ENCODE data around the gene YJU2.
"Not testable (repeated sequence)": the region's sequence is repeated elsewhere in the genome, so short reads cannot be mapped to it uniquely, and the experiment has no call there.

YJU2 gene

DNA sequence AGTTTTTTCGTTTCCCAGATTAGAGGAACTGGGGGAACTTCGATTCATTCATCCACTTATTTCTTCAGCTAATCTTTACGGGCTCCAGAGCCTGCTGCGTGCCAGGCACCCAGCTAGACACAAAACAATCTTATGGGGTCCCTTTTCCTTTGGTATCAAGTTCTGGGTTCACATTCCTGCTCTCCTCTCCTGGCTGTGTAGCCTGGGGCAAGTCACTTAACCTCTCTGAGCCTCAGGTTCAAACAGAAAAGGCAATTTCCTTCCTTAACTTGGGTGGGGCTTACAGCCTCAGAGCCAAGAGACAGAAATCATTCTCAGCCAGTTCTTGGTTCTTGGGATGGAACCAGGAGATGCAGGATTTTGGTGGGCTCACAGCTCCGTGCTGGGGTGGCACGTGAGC is 38.1 kb downstream of the YJU2 start:
- no peak overlapping the region for H3K27ac ChIP-seq
- TF ChIP-seq, protein P1, sequence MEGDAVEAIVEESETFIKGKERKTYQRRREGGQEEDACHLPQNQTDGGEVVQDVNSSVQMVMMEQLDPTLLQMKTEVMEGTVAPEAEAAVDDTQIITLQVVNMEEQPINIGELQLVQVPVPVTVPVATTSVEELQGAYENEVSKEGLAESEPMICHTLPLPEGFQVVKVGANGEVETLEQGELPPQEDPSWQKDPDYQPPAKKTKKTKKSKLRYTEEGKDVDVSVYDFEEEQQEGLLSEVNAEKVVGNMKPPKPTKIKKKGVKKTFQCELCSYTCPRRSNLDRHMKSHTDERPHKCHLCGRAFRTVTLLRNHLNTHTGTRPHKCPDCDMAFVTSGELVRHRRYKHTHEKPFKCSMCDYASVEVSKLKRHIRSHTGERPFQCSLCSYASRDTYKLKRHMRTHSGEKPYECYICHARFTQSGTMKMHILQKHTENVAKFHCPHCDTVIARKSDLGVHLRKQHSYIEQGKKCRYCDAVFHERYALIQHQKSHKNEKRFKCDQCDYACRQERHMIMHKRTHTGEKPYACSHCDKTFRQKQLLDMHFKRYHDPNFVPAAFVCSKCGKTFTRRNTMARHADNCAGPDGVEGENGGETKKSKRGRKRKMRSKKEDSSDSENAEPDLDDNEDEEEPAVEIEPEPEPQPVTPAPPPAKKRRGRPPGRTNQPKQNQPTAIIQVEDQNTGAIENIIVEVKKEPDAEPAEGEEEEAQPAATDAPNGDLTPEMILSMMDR (conservative IDR thresholded peaks at IDR 0.05; ENCODE audit: low read depth) = no peak
- no peak for DNase-seq (ENCODE audit: low spot score)
- POLR2A ChIA-PET (ENCODE audit: low non-redundant PET) = no interaction called here
- CTCF ChIA-PET = interaction anchor here (0.8 to 1.2 kb wide), 2 partner anchors 17 to 68 kb away, joined by 3 to 4 read pairs; no protein-coding TSS in a partner anchor

DNA sequence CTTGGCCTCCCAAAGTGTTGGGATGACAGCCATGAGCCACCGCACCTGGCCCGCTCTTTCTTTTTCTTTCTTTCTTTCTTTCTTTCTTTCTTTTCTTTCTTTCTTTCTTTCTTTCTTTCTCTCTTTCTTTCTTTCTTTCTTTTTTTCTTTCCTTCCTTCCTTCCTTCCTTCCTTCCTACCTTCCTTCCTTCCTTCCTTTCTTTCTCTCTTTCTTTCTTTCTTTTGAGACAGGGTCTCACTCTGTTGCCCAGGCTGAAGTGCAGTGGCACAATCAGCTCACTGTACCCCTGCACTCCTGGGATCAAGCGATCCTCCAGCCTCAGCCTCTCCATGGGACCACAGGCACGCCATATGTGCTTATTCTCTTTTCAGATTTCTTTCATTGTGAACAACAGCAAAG is 39.3 kb downstream of the YJU2 start:
- POLR2A ChIA-PET (ENCODE audit: low non-redundant PET) = interaction anchor here (0.6 kb wide), 1 partner anchor 201 kb away, joined by 3 read pairs; no protein-coding TSS in a partner anchor
- H3K27ac ChIP-seq; DNase-seq (ENCODE audit: low spot score); CTCF ChIA-PET: not testable (repeated sequence)

DNA sequence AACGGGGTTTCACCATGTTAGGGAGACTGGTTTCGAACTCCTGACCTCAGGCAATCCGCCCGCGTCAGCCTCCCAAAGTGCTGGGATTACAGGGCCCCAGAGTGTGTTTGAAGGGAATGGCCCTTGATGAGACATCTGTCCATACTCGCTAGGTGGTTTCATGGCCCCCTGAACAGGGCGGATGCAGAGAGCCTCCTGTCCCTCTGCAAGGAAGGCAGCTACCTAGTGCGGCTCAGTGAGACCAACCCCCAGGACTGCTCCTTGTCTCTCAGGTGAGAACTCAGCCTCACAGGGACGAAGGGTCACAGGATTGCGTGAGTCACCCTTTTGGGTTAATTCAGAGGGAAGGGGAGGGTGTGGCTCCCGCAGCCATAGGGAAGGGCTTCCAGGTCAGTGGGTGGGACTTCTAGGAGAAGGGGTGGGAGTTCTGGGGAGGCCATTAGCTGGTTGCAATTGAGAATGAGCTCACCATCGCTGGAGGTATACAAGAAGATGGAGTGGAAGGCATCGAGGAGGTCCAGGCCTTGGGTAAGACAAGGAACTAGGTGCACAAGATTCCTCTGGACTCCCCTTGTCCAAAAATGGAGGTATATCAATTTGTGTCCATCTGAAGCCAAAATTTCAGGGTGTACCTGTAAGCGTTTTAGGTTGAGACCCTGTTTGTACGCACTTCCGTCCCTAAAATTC is 41.4 kb downstream of the YJU2 start:
- CTCF ChIA-PET = interaction anchor here (0.6 kb wide), 1 partner anchor 52 kb away, joined by 3 read pairs; no protein-coding TSS in a partner anchor
- POLR2A ChIA-PET (ENCODE audit: low non-redundant PET) = no interaction called here
- TF ChIP-seq, protein P1 (conservative IDR thresholded peaks at IDR 0.05; ENCODE audit: low read depth) = no peak
- peak; percentile 42 for DNase-seq (ENCODE audit: low spot score)
- no peak overlapping the region for H3K27ac ChIP-seq

DNA sequence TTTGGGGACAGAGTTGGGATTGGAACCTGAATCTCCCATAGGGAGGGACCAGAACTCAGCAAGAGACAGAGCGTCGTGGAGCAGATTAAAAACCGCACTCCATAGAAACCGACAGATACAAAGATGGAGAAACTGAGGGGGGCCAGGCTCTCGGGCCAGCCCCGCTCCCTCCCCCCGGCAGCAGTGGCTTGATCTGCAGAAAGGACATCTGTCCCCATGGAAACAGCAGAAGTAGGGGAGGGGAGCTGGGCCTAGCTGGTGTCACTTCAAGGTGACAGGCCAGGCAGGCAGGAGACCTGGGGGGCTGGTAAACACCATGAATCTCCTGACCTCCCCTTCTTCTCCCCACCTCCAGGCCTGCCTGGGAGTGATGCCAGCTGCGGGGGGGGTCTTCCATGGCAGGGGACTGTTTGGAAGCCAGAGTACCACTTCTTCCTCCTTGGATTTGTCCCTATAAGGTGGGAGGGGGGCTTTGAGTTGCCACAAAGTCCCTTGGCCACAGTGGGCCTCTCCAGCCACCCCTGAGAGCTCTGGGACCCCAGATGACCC is 44.4 kb downstream of the YJU2 start:
- no peak overlapping the region for H3K27ac ChIP-seq
- ChIA-PET CTCF (interaction anchor here (0.6 kb wide), 1 partner anchor 137 kb away, joined by 5 read pairs; no protein-coding TSS in a partner anchor), POLR2A (ENCODE audit: low non-redundant PET) (no interaction called here)
- DNase-seq (ENCODE audit: low spot score) = no peak
- TF ChIP-seq, protein P1 (conservative IDR thresholded peaks at IDR 0.05; ENCODE audit: low read depth) = no peak

DNA sequence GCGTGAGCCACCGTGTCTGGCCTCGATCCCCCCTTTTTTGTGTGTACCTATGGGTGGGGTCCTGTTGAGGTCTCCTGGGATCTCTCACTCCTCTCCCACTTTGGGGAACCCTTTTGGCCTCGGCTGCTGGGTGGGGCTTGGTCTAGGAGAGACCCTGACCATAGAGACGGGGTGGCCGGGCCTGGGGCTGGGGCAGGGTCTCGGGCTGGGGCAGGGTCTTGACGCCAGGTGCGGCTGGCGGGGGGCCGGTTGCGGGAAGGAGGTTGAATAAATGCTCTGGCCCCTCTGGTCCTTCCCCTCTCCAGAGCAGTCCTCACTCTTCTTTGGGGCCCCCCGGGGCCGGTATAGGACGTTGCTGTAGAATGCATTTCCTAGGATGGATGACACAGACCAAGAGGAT is 45.6 kb downstream of the YJU2 start:
- ChIA-PET POLR2A (ENCODE audit: low non-redundant PET) (no interaction called here), CTCF (interaction anchor here (0.5 kb wide), 1 partner anchor 273 kb away, joined by 3 read pairs; no protein-coding TSS in a partner anchor)
- H3K27ac ChIP-seq = no peak overlapping the region
- TF ChIP-seq, protein P1 (conservative IDR thresholded peaks at IDR 0.05; ENCODE audit: low read depth) = no peak
- DNase-seq (ENCODE audit: low spot score) = no peak

DNA sequence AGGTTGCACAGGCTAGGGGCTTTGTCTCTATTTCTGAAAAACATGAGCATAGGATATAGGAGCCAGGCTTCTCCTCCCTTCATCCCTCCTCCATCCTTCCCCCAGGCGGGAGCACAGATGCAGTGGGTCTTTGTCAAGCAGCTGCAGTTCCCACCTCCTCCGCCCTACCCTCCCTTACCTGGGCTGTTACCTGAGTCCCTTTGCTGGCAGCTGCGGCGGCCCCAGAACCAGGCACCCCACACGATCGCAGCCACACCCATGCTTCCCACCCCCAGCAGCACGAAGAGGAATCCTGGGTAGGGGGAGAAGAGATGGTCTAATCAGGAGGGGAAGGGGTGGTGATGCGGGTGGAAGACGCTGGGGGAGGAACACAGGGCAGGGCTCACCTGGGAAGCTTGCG is 47.5 kb downstream of the YJU2 start:
- H3K27ac ChIP-seq = no peak overlapping the region
- DNase-seq (ENCODE audit: low spot score) = no peak
- ChIA-PET POLR2A (ENCODE audit: low non-redundant PET) (no interaction called here), CTCF (interaction anchor here (0.6 kb wide), 1 partner anchor 27 kb away, joined by 3 read pairs; no protein-coding TSS in a partner anchor)
- TF ChIP-seq, protein P1 (conservative IDR thresholded peaks at IDR 0.05; ENCODE audit: low read depth) = no peak
